KBM-7 (cell line): ENCODE results near the gene SUPT7L.

ENCODE experiments used
- DNase-seq: peaks from one replicate; pipeline ENCODE4 v3.0.0-alpha.2; 2015
- in situ Hi-C: fragments of 300-500 bp; cut with MboI; formaldehyde crosslinking; loops from 2 replicates; pipeline ENCODE4 v1.14.3; 2020; ENCODE audit warnings: low sequenced_read_pairs, low pct_unique_long_range_greater_than_20kb, mixed read lengths

The SUPT7L gene

GRCh38 chr2:27663285-27664153, at the start of gene SUPT7L, which contains the start of gene SLC4A1AP:
Gene SUPT7L, minus strand, starts transcription at chr2:27663614. Its CDS starts 1,422 bp downstream, at chr2:27662192.
Gene SLC4A1AP, plus strand, starts transcription at chr2:27663889. Its CDS starts 26 bp downstream, at chr2:27663915.
- in situ Hi-C loops = no loop called here
- DNase-seq = peak; percentile 92

- in situ Hi-C loops = no loop called here
Measured at GRCh38 chr2:27713201-27713600, 49.8 kb upstream of the SUPT7L start.

GRCh38 chr2:27712522-27712921, 49.1 kb upstream of the SUPT7L start:
- in situ Hi-C loops = no loop called here
- DNase-seq = no peak

More at GRCh38 chr2:27713201-27713600, 49.8 kb upstream of the SUPT7L start:
- no peak for DNase-seq

- DNase-seq = no peak
- in situ Hi-C loops = no loop called here
Measured at GRCh38 chr2:27711804-27712203, 48.4 kb upstream of the SUPT7L start.

GRCh38 chr2:27710640-27711430, 47.4 kb upstream of the SUPT7L start:
- no peak for DNase-seq

GRCh38 chr2:27709960-27710575, 46.7 kb upstream of the SUPT7L start:
- DNase-seq = no peak
- in situ Hi-C loops = no loop called here

More at GRCh38 chr2:27710640-27711430, 47.4 kb upstream of the SUPT7L start:
- in situ Hi-C loops = no loop called here

- in situ Hi-C loops = no loop called here
- DNase-seq = no peak
Measured at GRCh38 chr2:27709326-27709725, 45.9 kb upstream of the SUPT7L start.

GRCh38 chr2:27708666-27709065, 45.3 kb upstream of the SUPT7L start:
- DNase-seq = no peak
- in situ Hi-C loops = no loop called here

- in situ Hi-C loops = no loop called here
- no peak for DNase-seq
Measured at GRCh38 chr2:27708257-27708654, 44.8 kb upstream of the SUPT7L start.

- in situ Hi-C loops = no loop called here
- DNase-seq = no peak
Measured at GRCh38 chr2:27707462-27708256, 44.2 kb upstream of the SUPT7L start.

GRCh38 chr2:27705851-27706622, 42.6 kb upstream of the SUPT7L start:
- DNase-seq = peak; percentile 51
- in situ Hi-C loops = no loop called here

GRCh38 chr2:27704342-27704876, 41.0 kb upstream of the SUPT7L start:
- DNase-seq = no peak
- in situ Hi-C loops = no loop called here

GRCh38 chr2:27703638-27704341, 40.4 kb upstream of the SUPT7L start:
- DNase-seq = peak; percentile 91
- in situ Hi-C loops = no loop called here

- in situ Hi-C loops = no loop called here
Measured at GRCh38 chr2:27702302-27702701, 38.9 kb upstream of the SUPT7L start.

GRCh38 chr2:27701676-27702075, 38.3 kb upstream of the SUPT7L start:
- no peak for DNase-seq
- in situ Hi-C loops = no loop called here

More at GRCh38 chr2:27702302-27702701, 38.9 kb upstream of the SUPT7L start:
- no peak for DNase-seq

GRCh38 chr2:27697660-27698059, 34.2 kb upstream of the SUPT7L start:
- in situ Hi-C loops = no loop called here
- DNase-seq = no peak

- in situ Hi-C loops = no loop called here
- no peak for DNase-seq
Measured at GRCh38 chr2:27690052-27690451, 26.6 kb upstream of the SUPT7L start.
